ENCODE measurements around the gene NLRC5. TPM values are rescaled to one million over a fixed set of nuclear protein-coding genes. Genes with fewer than 3 reads are reported as not detected.

NLRC5 gene
- total and polyA plus RNA-seq, 9 of the 15 experiments (the other 6 are each of a cell fraction or from before 2014, with no cell fraction given) = 0.59 to 0.71 TPM; not detected in 7

- 0% methylated on average over 5 of the region's 5 CpGs for WGBS (ENCODE audit: insufficient coverage, low coverage, missing lambda C conversion rate)
- ChIA-PET POLR2A (interaction anchor here (0.8 kb wide), 1 partner anchor 12 kb away, joined by 3 read pairs; no protein-coding TSS in a partner anchor), CTCF (ENCODE audit: low intra/inter-chr PET ratio) (no interaction called here)
- no peak overlapping the region for H3K4me3 ChIP-seq
- no peaks in the 10 kb centered on the region for H3K79me2 ChIP-seq (ENCODE audit: control insufficient read depth, insufficient read depth, low read length)
- H3K9me1 ChIP-seq (ENCODE audit: control insufficient read depth, insufficient read depth, low read length) = no peaks in the 10 kb centered on the region
- H3K27ac ChIP-seq (ENCODE audit: extremely low read depth, low read depth, low read length) = no peak overlapping the region
- intact Hi-C loops (cut with micrococcal nuclease) = no loop called here
- peaks cover 12 to 36% of the 10 kb centered on the region in 2 experiments; a peak in 4 of 5 replicates for H3K27me3 ChIP-seq (ENCODE audit: control insufficient read depth in 2 of 2, insufficient read depth in 2 of 2, low read length in 2 of 2)
- FAIRE-seq = no peak
- ATAC-seq = no peak
- no peaks in the 10 kb centered on the region for H3K36me3 ChIP-seq (ENCODE audit: control insufficient read depth, insufficient read depth, low read length)
- no peak overlapping the region for H3K4me2 ChIP-seq (ENCODE audit: insufficient read depth, low read length)
- 0 out of 2 replicates have a peak, but pooled peaks cover 4% of the 10 kb centered on the region for H4K20me1 ChIP-seq (replicated peaks; ENCODE audit: control insufficient read depth, insufficient read depth, low read length)
- no peak for DNase-seq (ENCODE audit: extremely low read depth in 1 of 4, low spot score in 3 of 4)
- no peak overlapping the region; a peak in 1 of 4 replicates for H3K9ac ChIP-seq (ENCODE audit: insufficient read depth in 1 of 2, low read depth in 2 of 2, low read length in 2 of 2)
- H3K9me3 ChIP-seq (replicated peaks; ENCODE audit: control insufficient read depth, insufficient read depth, low read depth, low read length) = no peaks in the 10 kb centered on the region
- peaks cover 0 to 3% of the 10 kb centered on the region in 2 experiments; a peak in 2 of 5 replicates for H3K4me1 ChIP-seq (replicated peaks in 1 of 2; ENCODE audit: control insufficient read depth in 2 of 2, insufficient read depth in 2 of 2, low read length in 2 of 2)
- no TSS peak for BruUV-seq (replicated peaks)
- H2AFZ ChIP-seq (ENCODE audit: low read depth, low read length) = no peak overlapping the region
- in situ Hi-C loops (cut with MboI) = no loop called here
- TF ChIP-seq, protein P1, sequence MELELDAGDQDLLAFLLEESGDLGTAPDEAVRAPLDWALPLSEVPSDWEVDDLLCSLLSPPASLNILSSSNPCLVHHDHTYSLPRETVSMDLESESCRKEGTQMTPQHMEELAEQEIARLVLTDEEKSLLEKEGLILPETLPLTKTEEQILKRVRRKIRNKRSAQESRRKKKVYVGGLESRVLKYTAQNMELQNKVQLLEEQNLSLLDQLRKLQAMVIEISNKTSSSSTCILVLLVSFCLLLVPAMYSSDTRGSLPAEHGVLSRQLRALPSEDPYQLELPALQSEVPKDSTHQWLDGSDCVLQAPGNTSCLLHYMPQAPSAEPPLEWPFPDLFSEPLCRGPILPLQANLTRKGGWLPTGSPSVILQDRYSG (tag; conservative IDR thresholded peaks at IDR 0.05; ENCODE audit: low read depth) = no peak
- TF ChIP-seq TAF15 (IDR thresholded peaks at IDR 0.05; ENCODE audit: low read depth, low read length) (no peak), FOSL1 (tag; conservative IDR thresholded peaks at IDR 0.05) (peak; percentile 88), ZNF444 (CRISPR knock-in tag; IDR thresholded peaks at IDR 0.05) (no peak), PHB2 (IDR thresholded peaks at IDR 0.05; ENCODE audit: low read depth) (no peak), SRSF7 (optimal IDR thresholded peaks at IDR 0.05; ENCODE audit: low read depth, low read length) (no peak), NR3C1 (CRISPR knock-in tag; IDR thresholded peaks at IDR 0.05) (no peak), TBL1XR1 (IDR thresholded peaks at IDR 0.05; ENCODE audit: low read length in 2 of 2) (no peak), SMAD3 (CRISPR knock-in tag; conservative IDR thresholded peaks at IDR 0.05) (no peak), ZNF766 (CRISPR knock-in tag; conservative IDR thresholded peaks at IDR 0.05) (no peak), MTA1 (IDR thresholded peaks at IDR 0.05; ENCODE audit: borderline replicate concordance) (no peak), ZNF592 (IDR thresholded peaks at IDR 0.05) (no peak), RNF2 (IDR thresholded peaks at IDR 0.05) (no peak), FOXJ2 (tag; IDR thresholded peaks at IDR 0.05) (no peak)
- TF ChIP-seq, protein P2, sequence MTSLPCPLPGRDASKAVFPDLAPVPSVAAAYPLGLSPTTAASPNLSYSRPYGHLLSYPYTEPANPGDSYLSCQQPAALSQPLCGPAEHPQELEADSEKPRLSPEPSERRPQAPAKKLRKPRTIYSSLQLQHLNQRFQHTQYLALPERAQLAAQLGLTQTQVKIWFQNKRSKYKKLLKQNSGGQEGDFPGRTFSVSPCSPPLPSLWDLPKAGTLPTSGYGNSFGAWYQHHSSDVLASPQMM (CRISPR knock-in tag; IDR thresholded peaks at IDR 0.05) = no peak
- TF ChIP-seq, protein P3, sequence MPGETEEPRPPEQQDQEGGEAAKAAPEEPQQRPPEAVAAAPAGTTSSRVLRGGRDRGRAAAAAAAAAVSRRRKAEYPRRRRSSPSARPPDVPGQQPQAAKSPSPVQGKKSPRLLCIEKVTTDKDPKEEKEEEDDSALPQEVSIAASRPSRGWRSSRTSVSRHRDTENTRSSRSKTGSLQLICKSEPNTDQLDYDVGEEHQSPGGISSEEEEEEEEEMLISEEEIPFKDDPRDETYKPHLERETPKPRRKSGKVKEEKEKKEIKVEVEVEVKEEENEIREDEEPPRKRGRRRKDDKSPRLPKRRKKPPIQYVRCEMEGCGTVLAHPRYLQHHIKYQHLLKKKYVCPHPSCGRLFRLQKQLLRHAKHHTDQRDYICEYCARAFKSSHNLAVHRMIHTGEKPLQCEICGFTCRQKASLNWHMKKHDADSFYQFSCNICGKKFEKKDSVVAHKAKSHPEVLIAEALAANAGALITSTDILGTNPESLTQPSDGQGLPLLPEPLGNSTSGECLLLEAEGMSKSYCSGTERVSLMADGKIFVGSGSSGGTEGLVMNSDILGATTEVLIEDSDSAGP (CRISPR knock-in tag; IDR thresholded peaks at IDR 0.05) = no peak
Observed at GRCh38 chr16:57000271-57001025, 11.1 kb downstream of the NLRC5 start.
